ENCODE measurements around the gene FADS3. TPM values are rescaled to one million over a fixed set of nuclear protein-coding genes. Genes with fewer than 3 reads are reported as not detected.
A peak's percentile ranks its signal among the peaks of the same experiment; 100 is the strongest.

The FADS3 gene
- total RNA-seq, 6 experiments from 2014 or later, result 126 to 161 (median 137) TPM

GRCh38 chr11:61869708-61870451, 21.5 kb downstream of the FADS3 start:
- DNase-seq, result no peak
- TF ChIP-seq, protein P1, sequence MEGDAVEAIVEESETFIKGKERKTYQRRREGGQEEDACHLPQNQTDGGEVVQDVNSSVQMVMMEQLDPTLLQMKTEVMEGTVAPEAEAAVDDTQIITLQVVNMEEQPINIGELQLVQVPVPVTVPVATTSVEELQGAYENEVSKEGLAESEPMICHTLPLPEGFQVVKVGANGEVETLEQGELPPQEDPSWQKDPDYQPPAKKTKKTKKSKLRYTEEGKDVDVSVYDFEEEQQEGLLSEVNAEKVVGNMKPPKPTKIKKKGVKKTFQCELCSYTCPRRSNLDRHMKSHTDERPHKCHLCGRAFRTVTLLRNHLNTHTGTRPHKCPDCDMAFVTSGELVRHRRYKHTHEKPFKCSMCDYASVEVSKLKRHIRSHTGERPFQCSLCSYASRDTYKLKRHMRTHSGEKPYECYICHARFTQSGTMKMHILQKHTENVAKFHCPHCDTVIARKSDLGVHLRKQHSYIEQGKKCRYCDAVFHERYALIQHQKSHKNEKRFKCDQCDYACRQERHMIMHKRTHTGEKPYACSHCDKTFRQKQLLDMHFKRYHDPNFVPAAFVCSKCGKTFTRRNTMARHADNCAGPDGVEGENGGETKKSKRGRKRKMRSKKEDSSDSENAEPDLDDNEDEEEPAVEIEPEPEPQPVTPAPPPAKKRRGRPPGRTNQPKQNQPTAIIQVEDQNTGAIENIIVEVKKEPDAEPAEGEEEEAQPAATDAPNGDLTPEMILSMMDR (IDR thresholded peaks at IDR 0.05), result no peak
- Mint-ChIP-seq H3K36me3 (ENCODE audit: low read depth) (no peaks in the 10 kb centered on the region), H3K27me3 (ENCODE audit: insufficient read depth) (peaks cover 8% of the 10 kb centered on the region), H3K4me1 (ENCODE audit: low read depth) (peaks cover 21% of the 10 kb centered on the region), H3K4me3 (no peak overlapping the region), H3K9me3 (no peaks in the 10 kb centered on the region), H3K27ac (peak overlapping the region; percentile 75; the same call in 1 of the 2 replicates)

- Mint-ChIP-seq H3K9me3 (no peaks in the 10 kb centered on the region), H3K36me3 (ENCODE audit: low read depth) (no peaks in the 10 kb centered on the region), H3K27ac (no peak overlapping the region), H3K27me3 (ENCODE audit: insufficient read depth) (peaks cover 8% of the 10 kb centered on the region), H3K4me1 (ENCODE audit: low read depth) (peaks cover 16% of the 10 kb centered on the region), H3K4me3 (no peak overlapping the region)
- no peak for DNase-seq
- TF ChIP-seq, protein P1 (IDR thresholded peaks at IDR 0.05), result no peak
Observed at GRCh38 chr11:61869429-61869707, 22.0 kb downstream of the FADS3 start.

DNA sequence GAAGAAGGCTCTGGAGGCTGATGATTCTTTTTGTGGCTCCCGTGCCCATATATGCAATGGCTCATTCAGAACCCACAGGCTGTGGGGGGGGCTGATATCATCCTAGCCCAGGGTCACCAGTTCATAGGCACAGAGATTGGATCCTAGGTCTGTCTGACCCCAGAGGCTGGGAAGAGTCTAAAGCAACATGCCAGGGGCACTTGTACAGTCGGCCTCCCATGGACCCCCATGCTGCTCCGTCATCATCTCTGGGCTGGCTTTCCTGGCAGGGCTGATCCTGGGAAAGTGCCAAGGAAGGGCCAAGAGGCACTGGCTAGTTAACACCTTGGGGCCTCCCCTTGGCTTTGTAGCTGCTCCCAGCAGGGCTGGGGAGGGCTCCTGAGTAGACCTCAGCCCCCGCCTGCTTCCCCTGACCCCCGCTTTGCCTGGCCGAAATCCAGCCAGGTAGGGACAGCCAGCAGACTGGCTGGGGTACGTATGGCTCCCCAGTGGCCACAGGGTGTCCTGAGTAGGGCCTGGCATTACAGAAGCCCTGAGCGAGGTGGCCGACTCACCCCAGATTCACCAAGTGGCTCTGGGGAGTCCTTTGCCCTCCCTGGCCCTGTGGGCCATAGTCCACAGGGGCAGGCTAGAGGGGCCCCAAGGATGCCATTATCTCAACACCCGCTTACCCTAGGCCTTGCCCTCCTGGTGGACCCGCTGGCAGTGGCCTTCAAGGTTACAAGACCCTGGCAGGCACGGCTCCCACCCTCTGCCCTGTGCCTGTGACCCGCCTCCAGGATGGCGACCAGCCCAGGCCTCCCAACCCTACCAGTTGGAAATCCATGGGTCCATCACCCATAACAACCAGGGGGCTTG, 22.5 kb downstream of the FADS3 start:
- H3K36me3 Mint-ChIP-seq (ENCODE audit: low read depth), result no peaks in the 10 kb centered on the region
- H3K27me3 Mint-ChIP-seq (ENCODE audit: insufficient read depth), result peaks cover 6% of the 10 kb centered on the region
- H3K9me3 Mint-ChIP-seq, result no peaks in the 10 kb centered on the region
- no peak overlapping the region for H3K27ac Mint-ChIP-seq
- no peak for DNase-seq
- H3K4me3 Mint-ChIP-seq, result no peak overlapping the region
- TF ChIP-seq, protein P1 (IDR thresholded peaks at IDR 0.05), result no peak
- peaks cover 13% of the 10 kb centered on the region for H3K4me1 Mint-ChIP-seq (ENCODE audit: low read depth)

DNA sequence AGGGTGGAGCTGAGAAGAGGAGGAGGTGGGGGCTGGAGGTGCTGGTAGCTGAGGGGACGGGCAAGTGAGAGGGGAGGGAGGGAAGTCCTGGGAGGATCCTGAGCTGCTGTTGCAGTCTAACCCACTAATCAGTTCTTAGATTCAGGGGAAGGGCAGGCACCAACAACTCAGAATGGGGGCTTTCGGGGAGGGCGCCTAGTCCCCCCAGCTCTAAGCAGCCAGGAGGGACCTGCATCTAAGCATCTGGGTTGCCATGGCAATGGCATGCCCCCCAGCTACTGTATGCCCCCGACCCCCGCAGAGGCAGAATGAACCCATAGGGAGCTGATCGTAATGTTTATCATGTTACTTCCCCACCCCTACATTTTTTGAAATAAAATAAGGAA, 24.4 kb downstream of the FADS3 start:
- no peaks in the 10 kb centered on the region for H3K36me3 Mint-ChIP-seq (ENCODE audit: low read depth)
- TF ChIP-seq, protein P1 (IDR thresholded peaks at IDR 0.05), result no peak
- H3K27ac Mint-ChIP-seq, result no peak overlapping the region
- peaks cover 7% of the 10 kb centered on the region for H3K27me3 Mint-ChIP-seq (ENCODE audit: insufficient read depth)
- H3K4me1 Mint-ChIP-seq (ENCODE audit: low read depth), result peaks cover 13% of the 10 kb centered on the region
- H3K4me3 Mint-ChIP-seq, result no peak overlapping the region
- H3K9me3 Mint-ChIP-seq, result no peaks in the 10 kb centered on the region
- no peak for DNase-seq

GRCh38 chr11:61866231-61866957, 25.0 kb downstream of the FADS3 start:
- Mint-ChIP-seq H3K9me3 (no peaks in the 10 kb centered on the region), H3K27me3 (ENCODE audit: insufficient read depth) (peaks cover 7% of the 10 kb centered on the region), H3K4me3 (no peak overlapping the region), H3K27ac (no peak overlapping the region), H3K4me1 (ENCODE audit: low read depth) (peaks cover 11% of the 10 kb centered on the region), H3K36me3 (ENCODE audit: low read depth) (no peaks in the 10 kb centered on the region)
- DNase-seq, result no peak
- TF ChIP-seq, protein P1 (IDR thresholded peaks at IDR 0.05), result no peak
